Measurements from ENCODE around the gene ANKRD18A.

ANKRD18A gene

DNA sequence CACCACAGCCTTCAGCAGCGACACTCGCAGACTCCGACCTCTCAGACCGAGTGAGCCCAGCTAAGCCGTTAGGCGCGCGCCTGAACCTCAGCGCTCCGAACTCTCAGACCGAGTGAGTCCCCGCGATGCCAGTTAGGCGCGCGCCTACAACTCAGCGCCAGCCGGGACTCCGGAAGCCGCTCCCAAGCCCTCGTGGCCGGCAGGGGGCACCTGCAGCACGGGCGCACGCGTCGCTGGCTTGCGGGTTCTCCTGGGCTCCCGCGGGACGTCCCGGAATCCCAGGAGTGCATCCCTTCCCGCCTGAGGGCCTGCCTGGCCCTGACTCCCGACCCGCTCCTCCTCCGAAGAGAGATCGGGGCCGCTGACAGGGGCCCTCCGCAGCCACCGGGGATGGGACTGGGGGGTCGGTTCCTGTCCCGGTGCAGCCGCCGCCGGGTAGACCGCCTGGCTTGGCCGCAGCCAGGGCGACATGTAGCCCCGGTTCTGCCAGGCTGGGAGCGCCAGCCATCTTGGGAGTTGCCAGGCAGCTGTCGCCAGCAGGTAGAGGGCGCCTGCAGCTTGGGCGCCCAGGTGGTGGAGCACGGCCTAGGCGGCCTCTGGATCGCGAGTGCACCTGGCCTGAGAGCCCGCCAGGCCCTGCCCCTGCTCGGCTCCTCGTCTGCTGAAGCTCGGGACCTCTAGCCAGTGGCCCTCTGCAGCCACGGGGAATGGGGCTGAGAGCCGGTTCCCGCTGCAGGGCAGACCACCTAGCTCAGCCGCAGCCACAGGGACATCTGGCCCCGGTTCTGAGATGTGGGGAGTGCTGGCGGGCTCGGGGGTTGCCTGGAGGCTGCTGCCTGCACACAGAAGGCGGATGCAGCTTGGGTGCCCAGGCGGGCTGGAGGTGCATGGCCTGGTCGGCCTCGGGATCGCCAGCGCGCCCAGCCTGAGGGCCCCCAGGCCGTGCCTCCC is at the start of gene ANKRD18A:
Gene ANKRD18A (minus strand): TSS at position 114 of the 951 bp plus-strand sequence. CDS start 311 bp downstream, outside the sequence.
- TF ChIP-seq ZNF274 (IDR thresholded peaks at IDR 0.05; ENCODE audit: low read depth, low read length) = no peak
- peak within 1 kb of the TSS; percentile 50 for H3K4me3 ChIP-seq (ENCODE audit: low read length)

DNA sequence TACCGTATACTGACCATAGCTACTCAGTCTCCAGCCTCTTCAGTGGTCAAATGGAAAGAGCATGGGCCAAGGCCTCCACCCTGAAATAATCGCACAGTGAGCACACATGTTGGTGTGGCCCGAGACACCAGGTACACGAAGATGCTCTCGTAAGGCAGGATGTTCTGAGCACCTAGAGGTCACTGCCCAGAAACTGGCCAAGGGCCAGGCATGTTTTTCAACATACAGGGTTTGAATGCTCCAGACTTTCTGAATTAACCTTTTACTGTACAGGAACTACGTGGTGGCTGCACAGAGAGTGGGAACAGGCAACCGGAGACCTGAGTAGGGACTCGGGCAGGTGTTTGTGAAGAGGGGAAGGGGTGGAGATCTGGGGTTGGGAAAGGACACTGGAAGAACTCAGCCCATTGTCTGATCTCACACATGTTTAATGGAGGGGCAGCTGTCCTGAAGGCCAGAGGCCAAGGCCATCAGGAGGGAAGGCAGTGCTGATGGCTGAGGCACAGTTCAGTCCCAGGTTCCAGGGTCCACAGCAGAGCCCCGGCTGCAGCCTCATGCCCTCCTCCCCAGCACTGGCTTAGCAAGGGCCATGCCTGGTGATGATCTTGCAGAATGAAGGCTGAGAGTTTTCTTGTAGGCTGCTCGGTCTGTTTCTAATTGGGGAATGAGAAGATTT is 48.5 kb upstream of the ANKRD18A start:
- no peak overlapping the region for H3K4me3 ChIP-seq (ENCODE audit: low read length)
- TF ChIP-seq ZNF274 (IDR thresholded peaks at IDR 0.05; ENCODE audit: low read depth, low read length) = no peak

DNA sequence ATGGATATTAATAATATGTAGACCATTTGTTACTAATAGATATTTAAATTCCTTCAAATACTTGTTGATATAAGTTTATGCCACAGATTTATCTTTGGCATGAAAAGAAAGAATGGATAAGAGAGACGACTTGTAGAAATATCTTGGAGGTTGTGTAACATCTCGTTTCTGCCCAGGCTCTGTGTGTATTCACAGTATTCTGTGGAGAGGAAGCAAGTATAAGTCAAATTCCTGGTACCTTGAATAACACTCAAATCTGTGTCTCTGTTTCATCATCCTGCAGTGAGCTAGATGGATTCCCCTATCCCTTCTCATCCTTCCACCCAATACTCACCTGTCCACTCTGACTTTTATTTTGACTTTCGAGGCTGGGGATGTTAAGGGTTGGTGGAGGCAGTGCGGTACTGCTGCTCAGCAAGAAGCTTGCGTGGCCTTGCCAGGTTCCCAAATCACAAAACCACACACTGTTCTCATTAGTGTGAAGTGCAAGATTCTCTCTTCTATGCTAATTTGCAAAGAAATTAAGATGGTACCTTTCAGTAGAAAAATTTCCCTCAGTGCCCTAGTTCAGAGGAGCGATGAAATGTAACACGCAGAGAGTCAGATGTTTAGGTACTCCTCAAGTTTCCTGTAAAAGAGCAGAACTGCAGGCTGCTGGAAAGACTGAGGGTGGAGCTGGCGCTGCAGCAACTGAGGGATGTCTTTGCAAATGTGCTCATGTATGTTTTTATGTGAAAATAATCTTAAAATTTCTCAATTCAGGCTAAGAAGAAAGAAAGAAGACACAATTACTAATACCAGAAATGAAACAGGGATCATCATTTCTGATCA is 42.6 kb upstream of the ANKRD18A start:
- TF ChIP-seq ZNF274 (IDR thresholded peaks at IDR 0.05; ENCODE audit: low read depth, low read length) = no peak
- H3K4me3 ChIP-seq (ENCODE audit: low read length) = no peak overlapping the region

DNA sequence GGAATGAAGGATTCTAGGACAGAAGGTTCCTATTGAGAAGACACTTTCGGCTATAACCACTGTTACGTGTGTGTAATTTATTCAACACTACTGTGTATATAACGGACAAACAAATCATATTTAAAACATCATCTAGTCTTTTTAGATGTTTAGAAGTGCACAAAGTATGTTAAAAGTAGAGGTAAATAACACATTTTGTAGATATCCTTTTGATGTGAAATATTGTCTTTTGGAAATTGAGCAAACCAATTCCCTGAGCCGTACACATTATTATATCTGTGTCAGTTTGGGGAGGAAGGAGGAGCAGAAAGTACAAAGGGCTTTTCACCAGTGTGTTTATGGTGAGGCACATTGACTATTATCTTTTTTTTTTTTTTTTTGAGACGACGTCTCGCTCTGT is 39.1 kb upstream of the ANKRD18A start:
- no peak overlapping the region for H3K4me3 ChIP-seq (ENCODE audit: low read length)
- TF ChIP-seq ZNF274 (IDR thresholded peaks at IDR 0.05; ENCODE audit: low read depth, low read length) = no peak

DNA sequence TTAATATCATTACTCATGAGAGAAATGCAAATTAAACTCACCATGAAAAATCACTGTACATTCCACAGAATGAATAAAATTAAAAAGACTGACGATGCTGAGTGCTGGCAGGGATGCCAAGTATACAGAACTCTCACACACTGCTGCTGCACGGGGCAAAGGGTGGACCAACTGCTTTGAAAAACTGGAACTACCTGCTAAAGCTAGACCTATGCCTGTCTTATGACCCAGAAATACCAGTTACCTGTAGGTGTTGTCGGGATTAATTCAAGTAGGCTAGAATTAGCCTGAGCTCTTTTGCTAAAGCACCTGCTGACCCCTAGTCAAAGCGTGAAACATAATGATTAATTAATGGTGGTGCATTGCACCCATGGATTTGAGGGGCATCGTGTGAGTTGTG is 36.5 kb upstream of the ANKRD18A start:
- H3K4me3 ChIP-seq (ENCODE audit: low read length) = no peak overlapping the region
- no peak for TF ChIP-seq ZNF274 (IDR thresholded peaks at IDR 0.05; ENCODE audit: low read depth, low read length)

DNA sequence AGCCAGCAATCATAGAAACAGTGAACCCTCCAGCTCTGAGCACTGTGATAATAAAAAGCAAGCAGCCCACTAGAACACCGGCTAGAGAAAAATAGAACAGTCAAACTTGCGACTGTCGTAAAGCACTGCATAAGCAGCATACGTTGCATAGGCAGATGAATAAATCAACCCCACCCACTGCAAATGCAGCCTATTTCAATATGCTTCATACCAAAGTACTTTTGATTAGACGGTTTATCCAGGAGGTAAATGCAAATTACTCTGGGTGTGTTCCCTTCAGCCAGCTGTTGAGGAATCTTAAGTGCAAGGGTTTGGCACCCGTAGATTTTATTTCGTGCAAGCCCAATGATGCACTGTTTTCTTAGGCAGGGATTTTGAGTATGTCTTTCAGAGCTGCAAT is 32.1 kb upstream of the ANKRD18A start:
- H3K4me3 ChIP-seq (ENCODE audit: low read length) = no peak overlapping the region
- TF ChIP-seq ZNF274 (IDR thresholded peaks at IDR 0.05; ENCODE audit: low read depth, low read length) = no peak

DNA sequence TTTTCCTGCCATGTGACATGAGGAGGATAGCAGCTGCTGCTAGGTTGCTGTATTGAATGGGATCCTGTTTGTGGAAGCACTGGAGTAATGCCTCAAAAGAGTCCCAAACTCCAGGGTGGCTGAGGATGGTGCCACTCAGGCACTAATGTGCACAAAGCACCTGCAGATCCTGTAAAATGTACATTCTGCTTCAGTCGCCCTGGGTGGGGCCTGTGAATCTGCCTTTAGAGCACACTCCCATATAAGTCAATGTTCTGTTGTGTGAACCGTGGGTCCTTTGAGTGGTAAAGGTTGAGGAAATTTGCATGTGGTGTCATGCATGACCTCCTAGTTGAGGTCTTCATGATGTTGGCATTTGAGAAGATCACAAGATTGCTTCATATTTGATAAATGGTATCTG is 31.6 kb upstream of the ANKRD18A start:
- TF ChIP-seq ZNF274 (IDR thresholded peaks at IDR 0.05; ENCODE audit: low read depth, low read length) = no peak
- H3K4me3 ChIP-seq (ENCODE audit: low read length) = no peak overlapping the region

DNA sequence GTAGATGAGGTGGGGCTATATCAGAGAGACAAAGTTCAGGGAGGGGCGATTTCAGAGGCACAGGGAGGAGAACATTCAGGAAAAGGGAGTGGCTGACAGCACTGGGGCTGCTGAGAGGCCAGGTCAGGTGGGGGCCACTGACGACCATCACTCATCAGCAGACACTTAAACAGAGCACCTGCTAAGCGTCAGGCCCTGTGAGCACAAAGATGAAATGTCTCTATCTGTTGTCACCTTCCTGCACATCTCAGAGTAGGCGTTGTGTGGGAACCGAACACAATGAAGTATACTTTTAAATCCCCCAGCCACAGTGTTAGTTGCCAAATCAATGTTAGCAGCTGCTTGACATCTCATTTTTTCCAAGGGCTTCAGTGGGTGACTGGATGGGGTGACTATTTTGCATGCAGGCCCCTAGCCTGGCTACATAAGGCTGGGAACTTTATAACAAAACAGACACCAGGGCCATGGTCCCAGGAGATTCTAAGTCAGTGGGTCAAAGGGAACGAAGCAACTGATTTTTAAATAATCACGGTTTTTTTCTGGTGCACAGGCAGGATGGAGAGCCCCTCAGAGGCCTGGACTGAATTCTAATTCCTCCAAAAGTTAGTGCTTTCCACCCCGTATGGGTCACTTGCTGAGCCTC is 31.1 kb upstream of the ANKRD18A start:
- no peak for TF ChIP-seq ZNF274 (IDR thresholded peaks at IDR 0.05; ENCODE audit: low read depth, low read length)
- no peak overlapping the region for H3K4me3 ChIP-seq (ENCODE audit: low read length)

DNA sequence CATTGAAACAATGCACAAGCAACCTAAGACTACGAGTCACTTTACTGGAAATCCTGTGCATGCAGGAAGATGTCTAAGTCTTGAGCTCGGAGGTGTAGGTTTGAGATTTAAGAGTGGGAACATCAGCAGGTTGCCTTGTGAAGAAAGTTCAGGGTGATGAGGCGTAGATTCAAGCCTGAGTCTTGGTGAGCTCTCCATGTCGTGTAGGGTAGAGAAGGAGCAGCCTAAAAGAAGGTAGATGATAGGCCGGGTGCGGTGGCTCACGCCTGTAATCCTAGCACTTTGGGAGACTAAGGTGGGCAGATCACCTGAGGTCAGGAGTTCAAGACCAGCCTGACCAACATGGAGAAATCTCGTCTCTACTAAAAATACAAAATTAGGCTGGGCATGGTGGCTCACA is 30.2 kb upstream of the ANKRD18A start:
- no peak overlapping the region for H3K4me3 ChIP-seq (ENCODE audit: low read length)
- TF ChIP-seq ZNF274 (IDR thresholded peaks at IDR 0.05; ENCODE audit: low read depth, low read length) = no peak

DNA sequence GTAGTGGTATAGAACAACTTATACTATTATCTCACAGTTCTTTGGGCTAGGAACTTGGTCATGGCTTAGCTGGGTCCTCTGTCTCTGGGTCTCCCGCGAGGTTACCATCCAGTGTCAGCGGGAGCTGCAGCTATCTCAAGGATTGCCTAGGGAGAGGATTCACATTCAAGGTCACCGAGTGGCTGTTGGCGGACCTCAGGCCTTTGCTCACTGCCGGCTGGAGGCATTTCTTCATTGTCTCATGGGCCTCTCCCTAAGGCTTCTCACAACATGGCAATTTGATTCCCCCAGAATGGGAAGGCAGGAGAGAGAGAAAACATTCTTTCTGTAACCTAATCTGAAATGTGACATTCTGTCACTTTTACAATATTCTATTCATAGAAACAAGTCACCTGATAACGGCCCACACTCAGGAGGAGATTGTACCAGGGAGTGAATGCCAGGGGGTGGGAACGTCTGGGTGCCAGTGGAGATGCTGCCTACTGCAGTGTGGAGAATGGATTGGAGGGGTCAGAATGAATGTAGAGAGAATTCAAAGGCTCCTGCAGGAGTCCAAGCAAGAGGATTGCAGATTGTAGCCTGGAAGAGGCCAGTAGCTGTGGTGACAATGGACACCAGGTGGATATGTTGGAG is 29.5 kb upstream of the ANKRD18A start:
- no peak for TF ChIP-seq ZNF274 (IDR thresholded peaks at IDR 0.05; ENCODE audit: low read depth, low read length)
- H3K4me3 ChIP-seq (ENCODE audit: low read length) = no peak overlapping the region

DNA sequence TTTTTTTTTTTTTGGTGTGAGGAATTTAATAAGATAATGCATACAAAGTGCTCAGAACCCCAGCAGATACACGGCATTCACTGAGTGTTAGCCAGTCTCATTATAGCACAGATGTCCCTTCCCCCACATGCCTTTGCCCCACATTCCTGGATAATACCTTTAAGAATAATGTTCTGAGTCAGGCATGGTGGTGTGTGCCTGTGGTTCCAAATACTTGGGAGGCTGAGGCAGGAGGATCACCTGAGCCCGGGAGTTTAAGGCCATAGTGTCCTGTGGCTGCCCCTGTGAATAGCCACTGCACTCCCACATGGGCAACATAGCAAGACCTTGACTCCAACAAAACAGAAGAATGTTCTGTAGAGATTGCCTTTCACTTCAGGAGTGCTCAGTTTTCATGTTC is 24.2 kb upstream of the ANKRD18A start:
- TF ChIP-seq ZNF274 (IDR thresholded peaks at IDR 0.05; ENCODE audit: low read depth, low read length) = no peak
- H3K4me3 ChIP-seq (ENCODE audit: low read length) = no peak overlapping the region

DNA sequence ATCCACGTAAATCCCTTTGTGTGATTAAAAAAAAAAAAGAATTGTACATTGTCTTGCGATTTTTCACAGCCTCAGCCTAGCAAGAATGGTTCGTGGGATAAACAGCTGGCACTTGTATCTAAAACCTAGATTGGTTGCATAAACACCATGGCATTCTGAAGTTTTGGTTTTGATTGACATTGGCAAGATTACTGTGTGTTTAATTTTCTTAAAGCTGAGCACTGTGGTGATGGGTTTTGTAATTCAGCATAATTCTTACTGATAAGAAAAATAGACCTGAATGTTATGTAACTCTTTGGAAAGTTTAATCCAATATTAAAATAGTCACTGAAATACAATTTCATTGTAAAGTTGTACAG is 23.4 kb upstream of the ANKRD18A start:
- TF ChIP-seq ZNF274 (IDR thresholded peaks at IDR 0.05; ENCODE audit: low read depth, low read length) = no peak
- no peak overlapping the region for H3K4me3 ChIP-seq (ENCODE audit: low read length)

Data from GM08714 (cell line).